ENCODE measurements around the gene TGM3. TPM values are rescaled to one million over a fixed set of nuclear protein-coding genes. Genes with fewer than 3 reads are reported as not detected.

The TGM3 gene
- total RNA-seq, 1 experiment from 2014 or later: not detected

DNA sequence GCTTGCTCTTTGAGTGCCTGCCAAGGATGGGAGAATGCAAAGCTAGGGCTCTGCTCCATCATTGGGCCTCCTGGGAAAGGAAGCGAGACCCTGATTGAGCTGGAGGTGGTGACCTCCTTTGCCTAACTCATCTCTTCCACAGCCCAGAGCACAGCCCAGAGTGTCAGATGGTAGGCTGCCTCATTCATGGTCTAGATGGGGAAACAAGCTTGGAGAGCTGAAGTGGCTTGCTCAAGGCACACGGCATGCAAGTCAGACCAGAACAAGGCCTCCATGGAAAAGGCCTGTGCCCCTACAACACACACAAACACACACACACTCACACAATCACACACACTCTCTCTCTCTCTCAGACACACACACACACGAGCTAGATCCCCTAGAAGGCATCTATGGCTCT lies 17.5 kb downstream of the TGM3 start:
- Histone ChIP-seq H3K27me3 (ENCODE audit: insufficient read depth, low read length) (no peaks in the 10 kb centered on the region), H2AFZ (ENCODE audit: low read depth, low read length, poor library complexity, severe bottlenecking) (no peak overlapping the region), H3K4me3 (replicated peaks in 1 of 2; ENCODE audit: low read depth in 1 of 2, low read length in 2 of 2) (no peak overlapping the region), H3K36me3 (ENCODE audit: control insufficient read depth in 1 of 2, insufficient read depth in 2 of 2, low read length in 2 of 2) (no peaks in the 10 kb centered on the region), H3K9me2 (ENCODE audit: insufficient read depth) (no peaks in the 10 kb centered on the region), H3K79me2 (ENCODE audit: insufficient read depth, low read length) (no peaks in the 10 kb centered on the region), H3K4me2 (ENCODE audit: low read length) (no peak overlapping the region), H3K4me1 (ENCODE audit: control insufficient read depth in 1 of 2, insufficient read depth in 2 of 2, low read length in 2 of 2) (peaks cover 9 to 26% of the 10 kb centered on the region in 2 experiments), H3K27ac (ENCODE audit: low read depth, low read length) (no peak overlapping the region), H3K9me3 (ENCODE audit: control insufficient read depth in 1 of 2, insufficient read depth in 1 of 2, low read depth in 1 of 2, low read length in 2 of 2) (no peaks in the 10 kb centered on the region), H3K9ac (ENCODE audit: low read length) (no peak overlapping the region), H4K20me1 (ENCODE audit: insufficient read depth) (no peaks in the 10 kb centered on the region)
- no peak for TF ChIP-seq POLR2A (IDR thresholded peaks at IDR 0.05; ENCODE audit: borderline replicate concordance, extremely low read depth, insufficient read depth, insufficient read length)
- TF ChIP-seq, protein P1, sequence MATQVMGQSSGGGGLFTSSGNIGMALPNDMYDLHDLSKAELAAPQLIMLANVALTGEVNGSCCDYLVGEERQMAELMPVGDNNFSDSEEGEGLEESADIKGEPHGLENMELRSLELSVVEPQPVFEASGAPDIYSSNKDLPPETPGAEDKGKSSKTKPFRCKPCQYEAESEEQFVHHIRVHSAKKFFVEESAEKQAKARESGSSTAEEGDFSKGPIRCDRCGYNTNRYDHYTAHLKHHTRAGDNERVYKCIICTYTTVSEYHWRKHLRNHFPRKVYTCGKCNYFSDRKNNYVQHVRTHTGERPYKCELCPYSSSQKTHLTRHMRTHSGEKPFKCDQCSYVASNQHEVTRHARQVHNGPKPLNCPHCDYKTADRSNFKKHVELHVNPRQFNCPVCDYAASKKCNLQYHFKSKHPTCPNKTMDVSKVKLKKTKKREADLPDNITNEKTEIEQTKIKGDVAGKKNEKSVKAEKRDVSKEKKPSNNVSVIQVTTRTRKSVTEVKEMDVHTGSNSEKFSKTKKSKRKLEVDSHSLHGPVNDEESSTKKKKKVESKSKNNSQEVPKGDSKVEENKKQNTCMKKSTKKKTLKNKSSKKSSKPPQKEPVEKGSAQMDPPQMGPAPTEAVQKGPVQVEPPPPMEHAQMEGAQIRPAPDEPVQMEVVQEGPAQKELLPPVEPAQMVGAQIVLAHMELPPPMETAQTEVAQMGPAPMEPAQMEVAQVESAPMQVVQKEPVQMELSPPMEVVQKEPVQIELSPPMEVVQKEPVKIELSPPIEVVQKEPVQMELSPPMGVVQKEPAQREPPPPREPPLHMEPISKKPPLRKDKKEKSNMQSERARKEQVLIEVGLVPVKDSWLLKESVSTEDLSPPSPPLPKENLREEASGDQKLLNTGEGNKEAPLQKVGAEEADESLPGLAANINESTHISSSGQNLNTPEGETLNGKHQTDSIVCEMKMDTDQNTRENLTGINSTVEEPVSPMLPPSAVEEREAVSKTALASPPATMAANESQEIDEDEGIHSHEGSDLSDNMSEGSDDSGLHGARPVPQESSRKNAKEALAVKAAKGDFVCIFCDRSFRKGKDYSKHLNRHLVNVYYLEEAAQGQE (IDR thresholded peaks at IDR 0.05; ENCODE audit: low read depth): no peak
- BruUV-seq (replicated peaks): no TSS peak
- CTCF ChIA-PET: no interaction called here
- RAD21 ChIA-PET (ENCODE audit: low non-redundant PET in 1 of 2, low total read pairs in 2 of 2, uncharacterized antibody in 2 of 2, unreplicated experiment in 2 of 2): no interaction called here
- ATAC-seq (no peak), DNase-seq (ENCODE audit: low read depth, low spot score) (no peak)
- intact Hi-C loops (cut with micrococcal nuclease): no loop called here
- POLR2A ChIA-PET: no interaction called here

DNA sequence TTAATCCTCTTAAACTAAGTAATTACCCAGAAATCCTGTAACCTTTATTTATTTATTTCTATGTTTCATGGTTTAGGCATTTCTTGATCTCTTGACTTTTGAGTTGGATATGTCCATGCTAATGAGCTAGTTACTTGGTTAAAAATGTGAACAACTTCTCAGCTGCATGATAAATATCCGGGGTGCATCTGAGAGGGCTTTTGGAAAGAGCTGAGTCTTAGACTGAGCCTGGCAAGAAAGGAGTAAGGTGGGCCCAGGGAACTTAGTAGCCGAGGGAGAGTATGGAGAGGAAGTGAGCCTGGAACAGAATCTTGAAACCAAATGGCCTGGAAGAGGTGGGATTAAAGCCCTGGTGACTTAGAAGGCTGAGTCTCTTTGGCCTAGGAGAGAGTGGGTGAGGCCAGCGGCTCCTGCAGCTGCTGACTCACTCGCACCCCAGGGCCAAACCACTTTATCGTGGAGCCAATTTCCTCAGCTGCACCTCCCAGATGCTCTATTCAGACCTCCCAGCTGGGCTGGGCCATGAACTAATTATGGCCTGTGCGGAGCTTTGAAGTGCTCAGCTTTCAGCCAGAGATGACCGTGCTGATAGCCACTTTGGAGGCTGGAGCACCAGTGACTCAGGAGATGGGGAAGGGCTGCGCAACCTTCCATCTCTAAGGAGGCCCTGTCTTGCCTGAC lies 19.1 kb downstream of the TGM3 start:
- no peaks in the 10 kb centered on the region for H3K9me3 ChIP-seq (ENCODE audit: control insufficient read depth in 1 of 2, insufficient read depth in 1 of 2, low read depth in 1 of 2, low read length in 2 of 2)
- no peaks in the 10 kb centered on the region for H4K20me1 ChIP-seq (ENCODE audit: insufficient read depth)
- peak overlapping the region in 1 of 2 experiments; percentile 9; a peak in 2 of 4 replicates for H3K4me3 ChIP-seq (replicated peaks in 1 of 2; ENCODE audit: low read depth in 1 of 2, low read length in 2 of 2)
- peak overlapping the region; percentile 80 for H2AFZ ChIP-seq (ENCODE audit: low read depth, low read length, poor library complexity, severe bottlenecking)
- DNase-seq (ENCODE audit: low read depth, low spot score) (peak; percentile 65), ATAC-seq (peak; percentile 95)
- ChIA-PET POLR2A (no interaction called here), CTCF (interaction anchor here (2.2 kb wide), 1 partner anchor 107 kb away, joined by 7 read pairs; no protein-coding TSS in a partner anchor), RAD21 (ENCODE audit: low non-redundant PET in 1 of 2, low total read pairs in 2 of 2, uncharacterized antibody in 2 of 2, unreplicated experiment in 2 of 2) (interaction anchor here in 1 of 2 experiments (0.6 kb wide), 1 partner anchor 1535 kb away, joined by 6 read pairs; no protein-coding TSS in a partner anchor)
- H3K79me2 ChIP-seq (ENCODE audit: insufficient read depth, low read length): no peaks in the 10 kb centered on the region
- H3K4me2 ChIP-seq (ENCODE audit: low read length): peak overlapping the region; percentile 69
- no TSS peak for BruUV-seq (replicated peaks)
- peaks cover 9 to 26% of the 10 kb centered on the region in 2 experiments for H3K4me1 ChIP-seq (ENCODE audit: control insufficient read depth in 1 of 2, insufficient read depth in 2 of 2, low read length in 2 of 2)
- H3K36me3 ChIP-seq (ENCODE audit: control insufficient read depth in 1 of 2, insufficient read depth in 2 of 2, low read length in 2 of 2): no peaks in the 10 kb centered on the region
- H3K27me3 ChIP-seq (ENCODE audit: insufficient read depth, low read length): no peaks in the 10 kb centered on the region
- no peaks in the 10 kb centered on the region for H3K9me2 ChIP-seq (ENCODE audit: insufficient read depth)
- 0 out of 2 replicates have a peak overlapping the region, but pooled peaks have one; percentile 22 for H3K27ac ChIP-seq (ENCODE audit: low read depth, low read length)
- intact Hi-C loops (cut with micrococcal nuclease): no loop called here
- H3K9ac ChIP-seq (ENCODE audit: low read length): 0 out of 2 replicates have a peak overlapping the region, but pooled peaks have one; percentile 22
- TF ChIP-seq, protein P1 (IDR thresholded peaks at IDR 0.05; ENCODE audit: low read depth): no peak
- TF ChIP-seq POLR2AphosphoS5 (IDR thresholded peaks at IDR 0.05; ENCODE audit: low read depth, low read length): no peak
- no peak for TF ChIP-seq EZH2 (IDR thresholded peaks at IDR 0.05)
- no peak for TF ChIP-seq CEBPB (IDR thresholded peaks at IDR 0.05; ENCODE audit: low read depth)
- TF ChIP-seq, protein P2, sequence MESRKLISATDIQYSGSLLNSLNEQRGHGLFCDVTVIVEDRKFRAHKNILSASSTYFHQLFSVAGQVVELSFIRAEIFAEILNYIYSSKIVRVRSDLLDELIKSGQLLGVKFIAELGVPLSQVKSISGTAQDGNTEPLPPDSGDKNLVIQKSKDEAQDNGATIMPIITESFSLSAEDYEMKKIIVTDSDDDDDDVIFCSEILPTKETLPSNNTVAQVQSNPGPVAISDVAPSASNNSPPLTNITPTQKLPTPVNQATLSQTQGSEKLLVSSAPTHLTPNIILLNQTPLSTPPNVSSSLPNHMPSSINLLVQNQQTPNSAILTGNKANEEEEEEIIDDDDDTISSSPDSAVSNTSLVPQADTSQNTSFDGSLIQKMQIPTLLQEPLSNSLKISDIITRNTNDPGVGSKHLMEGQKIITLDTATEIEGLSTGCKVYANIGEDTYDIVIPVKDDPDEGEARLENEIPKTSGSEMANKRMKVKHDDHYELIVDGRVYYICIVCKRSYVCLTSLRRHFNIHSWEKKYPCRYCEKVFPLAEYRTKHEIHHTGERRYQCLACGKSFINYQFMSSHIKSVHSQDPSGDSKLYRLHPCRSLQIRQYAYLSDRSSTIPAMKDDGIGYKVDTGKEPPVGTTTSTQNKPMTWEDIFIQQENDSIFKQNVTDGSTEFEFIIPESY (IDR thresholded peaks at IDR 0.05; ENCODE audit: extremely low read depth, insufficient replicate concordance, low read length): no peak
- no peak for TF ChIP-seq ELF1 (IDR thresholded peaks at IDR 0.05; ENCODE audit: borderline replicate concordance, low read depth)

All from HCT116 (cell line).